ENCODE data around the gene FOXO1.

The FOXO1 gene

GRCh38 chr13:40604135-40604534, 62.3 kb downstream of the FOXO1 start:
- no peak for DNase-seq

DNA sequence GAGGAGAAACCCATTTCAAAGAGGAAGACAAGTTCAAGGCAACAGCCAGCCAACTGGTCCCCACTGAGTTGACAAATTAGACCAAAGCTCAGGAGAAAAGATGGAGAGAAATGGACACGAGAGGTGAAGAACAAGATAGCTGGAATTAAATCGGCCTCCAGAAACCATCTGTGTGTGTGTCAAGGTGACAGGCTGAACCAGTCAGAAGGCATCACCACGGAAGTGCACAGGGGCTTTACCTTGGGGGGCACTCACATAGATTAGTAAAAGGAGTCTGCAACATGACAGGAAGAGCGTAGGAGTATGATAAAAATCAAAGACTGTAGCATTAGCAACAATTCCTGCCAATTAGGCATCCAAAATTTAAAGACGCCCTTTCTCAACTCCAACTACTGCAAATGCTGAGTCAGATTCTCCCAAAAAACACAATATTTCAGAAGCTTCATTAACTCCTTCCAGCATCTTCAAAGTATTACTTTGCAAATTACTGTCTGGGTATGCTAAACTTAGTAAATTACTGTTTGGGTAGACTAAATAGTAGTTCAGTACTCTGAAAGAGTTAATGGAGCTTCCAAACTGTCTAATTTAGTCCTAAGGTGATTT, 66.2 kb downstream of the FOXO1 start:
- DNase-seq: peak; percentile 39

- DNase-seq: no peak
These were observed 66.7 kb downstream of the FOXO1 start for GRCh38 chr13:40599747-40600146.

GRCh38 chr13:40599124-40599523, 67.3 kb downstream of the FOXO1 start:
- no peak for DNase-seq

- DNase-seq: no peak
These were observed 67.9 kb downstream of the FOXO1 start for GRCh38 chr13:40598569-40598968.

DNA sequence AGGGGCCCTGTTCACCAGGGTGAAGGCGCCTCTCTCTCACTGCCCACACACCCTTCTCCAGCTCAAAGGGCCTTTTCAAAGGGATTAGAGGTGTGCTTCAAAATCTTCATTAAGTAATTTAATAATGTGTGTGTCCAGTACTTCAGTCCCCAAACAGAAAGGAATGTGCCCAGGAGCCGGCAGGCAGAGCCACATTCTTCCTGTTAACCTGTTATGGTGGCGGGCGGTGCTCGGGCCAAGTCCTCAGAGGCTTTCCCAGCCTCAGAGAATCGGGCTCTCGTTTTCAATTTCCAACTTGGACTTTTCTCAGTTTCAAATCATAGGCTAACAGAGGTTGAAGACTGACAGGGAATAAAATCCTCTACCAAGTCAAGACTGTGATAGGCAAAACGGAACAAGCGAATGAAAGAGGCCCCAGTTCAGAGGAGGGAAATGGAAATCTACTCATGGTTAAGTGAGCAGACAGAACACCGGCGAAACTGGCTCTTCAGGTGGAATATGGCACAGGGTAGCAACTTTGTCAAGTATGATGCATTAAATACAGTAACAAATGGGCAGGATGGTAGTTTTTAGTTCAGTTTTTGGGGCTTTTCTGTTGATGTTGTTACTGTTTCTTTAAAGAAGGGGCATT, 68.6 kb downstream of the FOXO1 start:
- DNase-seq: no peak

- DNase-seq: no peak
These were observed 70.0 kb downstream of the FOXO1 start for GRCh38 chr13:40596484-40596883.

GRCh38 chr13:40595693-40596092, 70.7 kb downstream of the FOXO1 start:
- no peak for DNase-seq

DNA sequence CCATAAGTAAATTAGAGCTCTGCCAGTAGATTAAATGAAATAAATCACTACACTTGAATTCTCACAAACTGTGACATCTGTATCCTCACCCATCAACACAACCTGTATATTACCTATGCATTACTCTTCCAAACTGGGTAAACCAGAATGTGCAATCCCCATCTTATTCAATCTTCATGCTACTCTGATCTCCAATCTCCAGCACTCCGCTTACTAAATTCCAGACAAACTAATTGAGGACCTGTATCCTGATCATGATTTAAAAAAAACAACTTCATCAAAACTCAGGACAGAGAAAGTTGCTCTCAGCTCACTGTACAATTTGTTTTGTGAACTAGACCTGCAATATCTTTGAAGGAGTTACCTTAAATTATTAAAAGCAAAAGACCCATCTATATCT, 74.4 kb downstream of the FOXO1 start:
- no peak for DNase-seq

DNA sequence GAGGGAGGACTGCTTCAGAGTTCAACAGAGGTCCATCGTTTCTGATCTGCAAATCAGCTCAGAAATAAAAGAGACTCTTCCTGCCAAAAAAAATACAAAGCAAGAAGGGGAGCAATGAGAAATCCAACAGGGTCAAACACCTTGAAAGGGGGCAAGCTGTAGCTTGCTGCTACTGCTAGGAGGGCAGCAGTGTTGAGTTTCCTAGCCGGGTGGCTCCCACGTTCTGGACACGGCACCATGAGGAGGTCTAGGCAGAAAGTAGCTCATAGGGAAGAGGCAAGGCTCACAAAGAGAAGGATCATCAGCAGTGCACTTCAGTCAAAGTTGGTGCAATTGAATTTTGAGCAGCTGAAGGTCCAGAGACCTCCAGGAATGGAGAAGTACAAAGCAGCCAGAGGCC, 75.3 kb downstream of the FOXO1 start:
- DNase-seq: no peak

DNA sequence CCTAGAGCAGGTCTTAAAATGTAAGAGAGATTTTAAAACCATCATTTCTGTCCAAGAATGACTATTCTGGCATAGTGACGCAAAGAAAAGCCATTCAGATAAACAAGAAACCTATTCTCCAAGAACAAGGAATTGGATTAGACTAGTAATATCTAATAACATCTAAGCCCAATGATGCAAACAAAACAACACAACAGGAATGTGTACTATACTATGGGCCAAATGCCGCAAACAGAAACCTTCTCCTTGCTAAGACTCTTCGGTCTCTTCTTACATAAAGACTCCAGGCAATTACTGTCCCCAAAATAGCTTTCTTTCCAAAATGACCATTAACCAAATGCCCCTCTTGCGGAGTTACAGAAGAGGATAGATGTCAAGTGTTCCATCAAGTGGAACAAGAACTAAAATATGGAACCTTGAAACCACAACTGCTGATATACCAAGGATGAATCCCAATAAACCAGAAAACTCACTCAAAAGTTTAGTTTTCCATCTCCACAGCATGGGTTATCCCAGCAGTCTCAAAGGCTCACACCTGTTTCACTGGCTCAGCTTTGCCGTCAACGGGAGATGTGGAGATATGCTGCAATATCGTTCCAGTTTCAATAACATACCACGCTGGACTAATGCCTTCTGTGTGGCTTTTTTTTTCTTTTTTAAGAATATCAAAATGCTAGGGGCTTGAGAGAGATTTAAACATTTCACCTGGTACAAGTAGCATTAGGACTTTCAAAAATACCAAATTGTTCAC, 76.2 kb downstream of the FOXO1 start:
- no peak for DNase-seq

- DNase-seq: peak; percentile 14
These were observed 76.9 kb downstream of the FOXO1 start for GRCh38 chr13:40589285-40590109.

DNA sequence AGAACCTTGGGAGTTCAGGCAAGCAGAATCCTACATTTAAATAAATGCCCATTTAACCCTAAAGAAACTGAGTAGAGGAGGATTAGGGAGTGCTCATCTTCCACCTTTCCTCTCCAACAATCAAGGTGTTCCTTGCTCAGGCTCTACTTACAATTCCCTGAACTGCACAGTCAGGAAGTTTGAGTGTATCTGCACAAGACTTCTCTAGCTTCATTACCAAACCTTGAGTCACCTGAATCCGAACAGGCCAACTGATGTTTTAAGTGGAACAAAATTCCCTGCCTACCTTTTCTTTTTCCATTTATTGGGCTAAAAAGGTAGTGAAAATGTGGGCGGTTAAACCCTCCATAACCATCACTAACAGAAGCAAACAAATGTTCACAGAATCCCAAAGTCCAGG, 78.3 kb downstream of the FOXO1 start:
- no peak for DNase-seq

DNA sequence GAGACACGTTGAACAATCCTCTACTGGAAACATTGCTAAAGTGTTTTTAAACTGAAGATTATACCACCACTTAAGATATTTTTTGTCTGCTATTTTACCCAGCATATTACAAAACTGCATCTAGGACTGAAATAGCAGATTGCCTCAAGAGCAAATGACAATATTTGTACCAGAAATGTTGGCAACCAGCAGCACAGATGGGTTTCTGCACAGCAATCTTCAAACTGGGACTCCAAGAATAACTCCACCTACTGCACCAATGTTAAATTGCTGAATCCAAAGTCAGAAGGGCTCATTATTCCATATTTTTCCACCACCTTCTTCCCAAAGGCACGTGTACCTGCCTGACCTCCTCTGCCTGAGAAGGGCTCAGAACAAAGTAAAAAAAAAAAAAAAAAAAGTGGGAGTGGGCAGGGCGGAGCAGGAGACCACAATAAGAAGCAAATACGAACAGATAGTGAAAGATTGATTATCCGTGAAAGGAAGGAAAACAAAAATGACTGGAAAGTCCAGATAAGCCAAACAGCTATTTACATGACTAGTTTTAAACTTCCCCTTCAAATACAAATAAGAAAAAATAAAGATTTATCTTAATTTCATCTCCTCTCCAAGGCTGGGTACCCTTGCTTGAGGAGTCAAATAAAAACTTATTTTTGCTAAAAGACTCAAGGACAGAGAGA, 79.4 kb downstream of the FOXO1 start:
- DNase-seq: no peak

GRCh38 chr13:40585911-40586471, 80.5 kb downstream of the FOXO1 start:
- DNase-seq: no peak

DNA sequence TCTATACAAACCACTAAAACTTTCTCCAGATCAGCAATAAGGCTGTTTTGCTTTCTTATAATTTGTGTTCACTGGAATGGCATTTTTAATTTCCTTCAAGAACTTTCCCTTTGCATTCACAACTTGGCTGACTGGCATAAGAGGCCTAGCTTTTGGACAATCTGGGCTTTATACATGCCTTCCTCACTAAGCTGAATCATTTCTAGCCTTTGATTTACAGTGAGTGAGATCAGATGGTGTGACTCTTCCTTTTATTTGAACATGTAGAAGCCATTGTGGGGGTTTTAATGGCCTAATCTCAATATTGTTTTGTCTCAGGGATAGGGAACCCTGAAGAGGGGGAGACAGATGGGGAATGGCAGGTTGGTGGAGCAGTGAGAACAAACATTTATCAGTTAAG, 82.7 kb downstream of the FOXO1 start:
- DNase-seq: no peak

DNA sequence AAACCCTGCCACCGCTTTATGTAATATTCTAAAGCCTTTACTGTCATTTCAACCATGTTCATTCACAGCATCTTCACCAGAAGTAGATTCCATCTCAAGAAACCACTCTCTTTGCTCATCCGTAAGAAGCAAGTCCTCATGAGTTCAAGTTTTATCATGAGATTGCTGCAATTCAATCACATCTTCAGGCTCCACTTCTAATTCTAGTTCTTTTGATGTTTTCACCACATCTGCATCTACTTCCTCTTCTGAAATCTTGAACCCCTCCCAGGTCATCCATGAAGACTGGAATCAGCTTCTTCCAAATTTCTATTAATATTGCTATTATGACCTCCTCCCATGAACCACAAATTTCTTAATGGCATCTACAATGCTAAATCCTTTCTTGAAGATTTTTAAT, 83.9 kb downstream of the FOXO1 start:
- no peak for DNase-seq

DNA sequence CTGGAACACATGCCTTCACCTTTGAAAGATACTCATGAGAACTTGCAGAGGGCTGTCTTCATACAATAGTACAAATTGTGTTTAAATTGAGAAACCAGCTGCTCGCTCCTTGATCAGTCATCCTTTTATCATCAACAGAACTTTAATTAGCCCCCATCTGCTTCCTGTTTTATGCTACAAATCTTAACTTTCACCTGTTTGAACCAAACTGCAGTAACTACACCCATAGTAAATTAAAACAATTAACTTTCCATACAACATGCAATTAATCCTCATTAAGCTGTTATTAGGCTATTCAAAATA, 85.2 kb downstream of the FOXO1 start:
- no peak for DNase-seq

- no peak for DNase-seq
These were observed 85.7 kb downstream of the FOXO1 start for GRCh38 chr13:40580566-40581276.

DNA sequence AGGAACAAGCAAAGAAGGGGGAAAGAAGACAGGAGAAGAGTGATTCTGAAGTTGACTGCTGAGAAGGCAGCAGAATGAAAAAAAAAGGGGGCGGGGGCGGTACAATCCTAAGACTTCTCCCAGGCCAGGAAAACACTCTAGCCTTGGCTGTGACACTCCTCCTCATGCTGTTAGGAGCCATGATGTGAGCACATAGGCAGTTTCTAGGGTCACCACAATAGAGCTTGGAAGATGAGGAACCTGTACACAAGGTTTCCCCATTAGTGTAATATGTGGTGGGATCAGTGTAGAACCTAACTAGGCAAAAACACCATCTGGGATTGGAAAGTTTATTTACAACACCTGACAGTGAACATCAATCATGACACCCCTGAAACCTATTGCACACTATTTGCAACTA, 86.9 kb downstream of the FOXO1 start:
- DNase-seq: no peak

DNA sequence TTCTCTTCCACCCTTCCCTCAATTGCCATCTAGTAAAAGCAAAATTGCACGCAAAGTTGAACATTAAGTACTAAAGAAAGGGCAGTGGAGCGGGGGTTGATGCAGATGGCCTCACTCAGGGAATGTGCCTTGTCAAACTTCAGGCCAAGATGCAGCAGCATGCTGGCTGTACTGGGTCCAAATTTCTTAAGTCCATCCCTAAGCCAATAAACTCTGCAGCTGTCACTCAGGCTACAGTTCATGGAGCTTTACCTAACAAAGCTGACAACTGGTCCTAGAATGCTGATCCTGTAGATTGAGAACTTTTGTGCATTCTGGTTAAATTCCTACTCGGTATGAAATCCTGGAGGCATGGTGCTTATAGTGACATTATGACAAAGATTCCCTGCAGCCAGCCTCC, 88.4 kb downstream of the FOXO1 start:
- no peak for DNase-seq

DNA sequence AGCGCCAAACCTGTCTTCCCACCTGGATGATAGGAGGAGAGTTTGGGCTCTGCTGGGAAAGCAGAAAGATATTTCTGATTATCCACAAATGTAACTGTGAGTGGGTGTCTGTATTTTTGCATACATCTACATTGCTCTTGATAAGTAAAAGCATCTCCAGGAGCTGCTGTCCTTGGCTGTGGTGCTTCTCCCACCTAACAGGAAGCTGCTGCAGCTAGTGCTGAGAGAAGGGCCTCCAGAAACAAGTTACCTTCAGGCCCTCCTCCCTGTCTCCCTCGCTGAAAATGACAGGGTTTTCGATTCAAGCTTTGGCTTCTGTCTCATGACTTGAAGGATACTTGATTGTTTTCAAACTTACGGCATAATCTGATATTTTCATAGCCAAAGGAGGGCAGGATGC, 90.1 kb downstream of the FOXO1 start:
- DNase-seq: no peak
